ENCODE data around the gene SEC22C. TPM values are rescaled to one million over a fixed set of nuclear protein-coding genes. Genes with fewer than 3 reads are reported as not detected.

The SEC22C gene
- polyA plus RNA-seq, 3 donors = 15.3 to 28.4 (median 27.4) TPM

DNA sequence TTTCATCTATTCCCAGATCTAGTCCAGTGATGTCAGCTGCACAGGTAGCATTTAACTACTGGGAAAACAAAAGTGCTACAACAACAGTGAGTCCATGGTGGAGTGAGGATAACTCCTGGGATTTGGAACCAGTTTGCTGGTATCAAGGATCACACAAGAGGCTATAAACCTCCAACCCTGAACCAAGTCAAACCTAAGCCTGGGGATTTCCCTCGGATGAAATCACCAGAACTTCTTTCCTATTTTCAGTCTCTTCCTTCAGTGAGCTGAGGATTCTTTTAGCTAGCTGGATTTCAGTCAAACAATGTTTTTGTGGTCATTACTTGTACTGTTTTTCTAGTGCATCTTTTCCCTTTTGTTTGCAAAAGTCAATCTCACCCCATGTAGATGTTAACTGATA is 31.5 kb downstream of the SEC22C start:
- TF ChIP-seq, protein P1, sequence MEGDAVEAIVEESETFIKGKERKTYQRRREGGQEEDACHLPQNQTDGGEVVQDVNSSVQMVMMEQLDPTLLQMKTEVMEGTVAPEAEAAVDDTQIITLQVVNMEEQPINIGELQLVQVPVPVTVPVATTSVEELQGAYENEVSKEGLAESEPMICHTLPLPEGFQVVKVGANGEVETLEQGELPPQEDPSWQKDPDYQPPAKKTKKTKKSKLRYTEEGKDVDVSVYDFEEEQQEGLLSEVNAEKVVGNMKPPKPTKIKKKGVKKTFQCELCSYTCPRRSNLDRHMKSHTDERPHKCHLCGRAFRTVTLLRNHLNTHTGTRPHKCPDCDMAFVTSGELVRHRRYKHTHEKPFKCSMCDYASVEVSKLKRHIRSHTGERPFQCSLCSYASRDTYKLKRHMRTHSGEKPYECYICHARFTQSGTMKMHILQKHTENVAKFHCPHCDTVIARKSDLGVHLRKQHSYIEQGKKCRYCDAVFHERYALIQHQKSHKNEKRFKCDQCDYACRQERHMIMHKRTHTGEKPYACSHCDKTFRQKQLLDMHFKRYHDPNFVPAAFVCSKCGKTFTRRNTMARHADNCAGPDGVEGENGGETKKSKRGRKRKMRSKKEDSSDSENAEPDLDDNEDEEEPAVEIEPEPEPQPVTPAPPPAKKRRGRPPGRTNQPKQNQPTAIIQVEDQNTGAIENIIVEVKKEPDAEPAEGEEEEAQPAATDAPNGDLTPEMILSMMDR (IDR thresholded peaks at IDR 0.05) = no peak
- no CpG with 5 or more reads among the region's 1 CpG for WGBS (ENCODE audit: insufficient coverage)
- Mint-ChIP-seq H3K4me3 (no peak overlapping the region), H3K9me3 (peaks cover 0 to 1% (median 0%) of the 10 kb centered on the region in 7 donors), H3K27ac (no peak overlapping the region), H3K4me1 (no peaks in the 10 kb centered on the region), H3K27me3 (ENCODE audit: low read depth in 3 of 3) (no peaks in the 10 kb centered on the region), H3K36me3 (peaks cover 56 to 71% of the 10 kb centered on the region in 2 donors)
- H3K79me2 ChIP-seq (ENCODE audit: insufficient read depth, low read length) = no peaks in the 10 kb centered on the region
- no peak overlapping the region for H3K9ac ChIP-seq (ENCODE audit: insufficient read depth, low read length, poor library complexity, severe bottlenecking)
- intact Hi-C loops (cut with micrococcal nuclease) = no loop called here
- no peak for DNase-seq
- no peaks in the 10 kb centered on the region for H3K4me1 ChIP-seq (ENCODE audit: control insufficient read depth in 1 of 2, insufficient read depth in 2 of 2, low read length in 2 of 2)
- no peaks in the 10 kb centered on the region for H3K27me3 ChIP-seq (ENCODE audit: control insufficient read depth in 2 of 2, insufficient read depth in 2 of 2, low read length in 2 of 2)
- peaks cover 40 to 70% of the 10 kb centered on the region in 2 donors for H3K36me3 ChIP-seq (replicated peaks in 1 of 2; ENCODE audit: control insufficient read depth in 1 of 2, insufficient read depth in 2 of 2, low read length in 2 of 2)
- no peak overlapping the region for H3K4me2 ChIP-seq (replicated peaks; ENCODE audit: extremely low read depth, low read length, poor library complexity, severe bottlenecking)
- H3K9me3 ChIP-seq (replicated peaks in 1 of 2; ENCODE audit: control insufficient read depth in 1 of 2, insufficient read depth in 1 of 2, low read length in 2 of 2) = no peaks in the 10 kb centered on the region
- no peaks in the 10 kb centered on the region for H4K20me1 ChIP-seq (ENCODE audit: insufficient read depth, low read length)
- no peak overlapping the region for H3K27ac ChIP-seq (ENCODE audit: low read depth in 1 of 2, low read length in 2 of 2)
- H3K4me3 ChIP-seq (replicated peaks in 1 of 3; ENCODE audit: low read depth in 2 of 3, low read length in 3 of 3) = no peak overlapping the region
- no peak overlapping the region for H2AFZ ChIP-seq (ENCODE audit: insufficient read depth, low read depth, low read length, poor library complexity, severe bottlenecking)

DNA sequence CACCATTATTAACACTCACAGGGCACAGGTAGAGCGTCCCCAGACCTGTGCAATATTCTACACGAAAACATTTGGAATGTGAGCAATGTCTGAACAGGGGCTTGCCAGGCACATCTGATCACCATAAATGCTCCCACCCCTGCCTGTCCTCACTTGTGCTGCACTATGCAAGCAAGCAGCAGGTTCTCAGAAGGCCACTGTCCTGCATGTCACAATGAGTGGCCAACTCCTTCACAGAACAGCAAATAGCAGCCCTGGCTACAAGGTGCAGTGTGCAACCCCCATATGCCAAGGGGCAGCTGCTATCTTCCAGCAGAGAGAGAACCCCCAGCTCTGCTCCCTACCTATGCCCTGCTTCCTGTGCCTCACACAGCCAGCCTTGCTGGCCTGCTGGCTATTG is 32.6 kb downstream of the SEC22C start:
- no peaks in the 10 kb centered on the region for H3K27me3 Mint-ChIP-seq (ENCODE audit: low read depth in 3 of 3)
- Histone ChIP-seq H3K4me3 (replicated peaks in 1 of 3; ENCODE audit: low read depth in 2 of 3, low read length in 3 of 3) (no peak overlapping the region), H3K27ac (ENCODE audit: low read depth in 1 of 2, low read length in 2 of 2) (no peak overlapping the region), H3K27me3 (ENCODE audit: control insufficient read depth in 2 of 2, insufficient read depth in 2 of 2, low read length in 2 of 2) (no peaks in the 10 kb centered on the region), H3K9me3 (replicated peaks in 1 of 2; ENCODE audit: control insufficient read depth in 1 of 2, insufficient read depth in 1 of 2, low read length in 2 of 2) (no peaks in the 10 kb centered on the region), H2AFZ (ENCODE audit: insufficient read depth, low read depth, low read length, poor library complexity, severe bottlenecking) (no peak overlapping the region), H3K36me3 (replicated peaks in 1 of 2; ENCODE audit: control insufficient read depth in 1 of 2, insufficient read depth in 2 of 2, low read length in 2 of 2) (peaks cover 32 to 61% of the 10 kb centered on the region in 2 donors), H3K4me1 (ENCODE audit: control insufficient read depth in 1 of 2, insufficient read depth in 2 of 2, low read length in 2 of 2) (no peaks in the 10 kb centered on the region), H3K4me2 (replicated peaks; ENCODE audit: extremely low read depth, low read length, poor library complexity, severe bottlenecking) (no peak overlapping the region), H3K9ac (ENCODE audit: insufficient read depth, low read length, poor library complexity, severe bottlenecking) (no peak overlapping the region), H3K79me2 (ENCODE audit: insufficient read depth, low read length) (no peaks in the 10 kb centered on the region), H4K20me1 (ENCODE audit: insufficient read depth, low read length) (no peaks in the 10 kb centered on the region)
- peaks cover 0 to 1% (median 0%) of the 10 kb centered on the region in 7 donors for H3K9me3 Mint-ChIP-seq
- H3K4me3 Mint-ChIP-seq = no peak overlapping the region
- 96% methylated on average over 2 of the region's 2 CpGs for WGBS (ENCODE audit: insufficient coverage)
- H3K4me1 Mint-ChIP-seq = no peaks in the 10 kb centered on the region
- intact Hi-C loops (cut with micrococcal nuclease) = loop anchor here (5.0 to 10.0 kb wide), 3 partner anchors 47 to 654 kb away; partner anchors contain the start of gene VIPR1 (in 1 of the 2)
- no peak overlapping the region for H3K27ac Mint-ChIP-seq
- H3K36me3 Mint-ChIP-seq = peaks cover 50 to 60% of the 10 kb centered on the region in 2 donors
- TF ChIP-seq, protein P1 (IDR thresholded peaks at IDR 0.05) = no peak
- no peak for DNase-seq
